Myometrial cell (primary cell): ENCODE measurements around the gene USHBP1. TPM values are rescaled to one million over a fixed set of nuclear protein-coding genes. Genes with fewer than 3 reads are reported as not detected.

Experiments used
- total RNA-seq: library from RNA; depleted of rRNA; stranded (reverse); fragments of >200 nt; gene quantifications from 2 replicates; pipeline ENCODE4 v1.2.3, GENCODE V29; 2015

The USHBP1 gene, protein sequence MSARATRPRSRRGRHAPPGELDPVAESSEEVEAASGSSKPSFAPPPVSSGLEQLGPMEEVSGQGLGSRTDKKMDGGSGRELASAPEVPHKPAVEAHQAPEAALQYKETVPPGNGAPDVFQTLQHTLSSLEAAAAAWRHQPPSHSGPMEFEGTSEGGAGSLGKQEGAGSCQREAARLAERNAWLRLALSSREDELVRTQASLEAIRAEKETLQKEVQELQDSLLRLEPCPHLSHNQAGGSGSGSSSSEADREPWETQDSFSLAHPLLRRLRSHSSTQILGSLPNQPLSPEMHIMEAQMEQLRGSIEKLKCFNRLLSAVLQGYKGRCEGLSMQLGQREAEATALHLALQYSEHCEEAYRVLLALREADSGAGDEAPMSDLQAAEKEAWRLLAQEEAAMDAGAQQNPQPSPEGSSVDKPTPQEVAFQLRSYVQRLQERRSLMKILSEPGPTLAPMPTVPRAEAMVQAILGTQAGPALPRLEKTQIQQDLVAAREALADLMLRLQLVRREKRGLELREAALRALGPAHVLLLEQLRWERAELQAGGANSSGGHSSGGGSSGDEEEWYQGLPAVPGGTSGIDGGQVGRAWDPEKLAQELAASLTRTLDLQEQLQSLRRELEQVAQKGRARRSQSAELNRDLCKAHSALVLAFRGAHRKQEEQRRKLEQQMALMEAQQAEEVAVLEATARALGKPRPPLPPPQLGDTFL
- total RNA-seq = not detected in 2 replicates

DNA sequence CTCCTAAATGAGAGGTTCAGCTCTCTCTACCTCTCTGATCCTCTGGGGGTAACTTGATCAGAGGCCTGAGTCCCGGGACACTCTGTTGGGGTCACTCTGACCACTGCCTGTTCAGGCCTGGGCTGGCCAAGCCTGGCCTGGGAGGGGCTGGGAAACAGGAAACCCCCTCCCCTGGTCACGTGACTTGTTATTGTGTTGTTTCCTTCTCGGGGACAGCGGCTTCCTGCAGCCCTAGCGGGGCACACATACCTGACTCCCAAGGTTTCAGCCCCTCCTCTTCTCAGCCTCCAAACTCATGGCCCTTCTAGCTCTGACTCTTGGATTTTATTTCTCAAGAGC lies at the start of gene USHBP1:
Gene USHBP1 (minus strand): TSS at position 105 of the 339 bp plus-strand sequence. CDS start 446 bp downstream, outside the sequence.

DNA sequence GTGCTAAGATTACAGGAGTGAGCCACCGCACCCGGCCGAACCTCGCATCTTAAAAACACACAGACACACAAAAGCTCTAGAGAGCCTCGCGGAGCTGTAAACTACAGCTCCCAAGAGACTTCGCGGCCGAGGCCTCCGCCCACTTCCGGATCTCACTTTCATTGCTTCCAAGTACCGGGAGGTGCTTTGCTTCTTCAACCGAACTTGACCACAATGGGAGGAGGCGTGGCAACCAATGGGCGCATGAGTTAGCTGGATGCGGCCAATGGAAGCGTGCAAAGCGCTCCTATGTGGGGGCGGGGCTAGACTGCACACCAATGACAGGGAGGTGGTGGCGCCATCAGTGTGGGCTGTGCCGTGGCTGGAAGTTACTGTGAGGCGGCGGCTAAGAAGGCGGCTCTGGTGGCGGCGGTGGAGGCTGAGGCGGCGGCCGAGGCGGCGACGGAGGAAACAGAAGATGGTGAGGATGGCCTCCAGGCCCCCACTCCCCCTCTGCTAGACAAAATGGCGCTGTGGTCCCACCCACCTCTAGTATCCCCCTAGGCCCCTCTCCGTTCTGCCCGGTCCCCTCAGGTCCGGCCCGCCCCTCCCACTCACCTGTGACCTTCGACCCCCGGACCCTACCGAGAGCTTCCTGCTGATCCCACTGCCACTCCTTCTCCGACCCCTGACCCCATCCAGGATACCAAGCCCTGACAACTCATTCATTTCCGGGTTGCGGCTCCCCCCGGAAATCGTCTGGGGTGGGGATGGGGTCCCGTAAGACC lies 44.8 kb upstream of the USHBP1 start, which contains the start of gene DDA1:
Gene DDA1 (plus strand): TSS at position 366 of the 767 bp plus-strand sequence. CDS start 92 bp downstream, at position 458.

DNA sequence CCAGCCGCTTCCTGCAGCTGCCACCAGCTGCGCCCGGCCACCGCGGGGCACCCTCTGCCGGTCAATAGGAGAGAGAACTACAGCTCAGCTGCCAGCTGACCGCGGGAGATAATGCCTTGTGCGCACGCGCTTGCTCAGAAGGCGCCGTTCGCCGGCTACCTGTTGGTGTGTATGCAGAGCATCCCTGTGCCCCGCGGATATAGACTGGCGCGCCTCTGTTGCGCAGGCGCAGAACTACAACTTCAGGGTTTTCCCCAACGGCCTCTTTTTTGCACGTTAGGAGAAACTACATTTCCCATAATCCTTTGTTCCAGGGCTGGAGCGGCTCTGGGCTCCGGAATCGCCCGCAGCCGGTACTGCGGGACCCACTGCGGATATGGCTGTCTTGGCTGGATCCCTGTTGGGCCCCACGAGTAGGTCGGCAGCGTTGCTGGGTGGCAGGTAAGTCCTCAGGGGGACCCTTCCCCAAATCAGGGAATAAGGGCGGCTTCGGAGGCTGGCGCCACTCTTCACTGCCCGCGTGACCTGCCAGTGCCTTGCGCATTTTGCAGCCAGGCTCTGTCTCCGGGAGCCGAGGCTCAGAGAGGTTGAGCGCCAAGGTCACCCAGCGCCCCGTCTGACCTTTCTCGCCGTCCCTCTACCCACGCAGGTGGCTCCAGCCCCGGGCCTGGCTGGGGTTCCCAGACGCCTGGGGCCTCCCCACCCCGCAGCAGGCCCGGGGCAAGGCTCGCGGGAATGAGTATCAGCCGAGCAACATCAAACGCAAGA lies 41.2 kb upstream of the USHBP1 start, which contains the start of gene MRPL34:
Gene MRPL34 (plus strand): TSS at position 356 of the 768 bp plus-strand sequence. CDS start 21 bp downstream, at position 377.

DNA sequence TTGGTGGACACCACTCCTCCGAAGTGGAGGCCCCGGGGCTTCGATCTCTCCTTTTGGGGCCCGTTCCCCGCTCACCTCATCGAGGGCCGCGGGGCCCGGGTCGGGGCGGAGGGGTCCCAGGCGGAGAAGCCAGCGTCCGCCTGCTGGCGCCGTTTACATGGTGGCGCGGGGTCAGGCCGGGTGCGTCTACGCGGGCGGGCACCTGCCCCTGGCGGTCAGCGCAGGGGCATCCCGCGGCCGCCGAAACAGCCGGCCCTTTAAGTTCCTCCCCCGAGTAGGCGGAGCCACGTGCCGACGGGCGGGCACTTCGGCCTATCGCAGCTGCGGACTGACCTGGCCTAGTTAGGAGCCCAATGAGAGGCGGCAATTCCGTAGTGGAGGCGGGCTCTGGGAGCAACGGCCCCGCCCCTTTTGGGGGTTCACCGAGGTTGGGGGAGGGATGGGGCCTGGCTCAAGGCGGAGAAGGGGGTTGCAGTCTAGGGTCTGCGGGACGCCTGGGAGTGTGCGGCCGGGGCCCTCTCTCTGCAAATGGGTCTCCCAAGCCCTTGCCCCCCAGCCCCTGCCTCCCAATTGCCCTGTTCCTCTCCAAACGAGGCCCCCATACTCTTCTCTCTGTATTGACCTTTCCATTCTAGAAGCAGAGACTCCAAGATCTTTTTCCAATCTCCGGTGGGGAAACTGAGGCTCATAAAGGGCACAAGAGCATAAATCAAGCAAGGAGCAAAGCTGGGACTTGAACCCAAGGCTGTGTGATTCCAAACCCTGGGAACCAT lies 38.8 kb upstream of the USHBP1 start, which contains the start of gene ABHD8:
Gene ABHD8 (minus strand): TSS at position 259 of the 773 bp plus-strand sequence. CDS start 1,809 bp downstream, outside the sequence.

DNA sequence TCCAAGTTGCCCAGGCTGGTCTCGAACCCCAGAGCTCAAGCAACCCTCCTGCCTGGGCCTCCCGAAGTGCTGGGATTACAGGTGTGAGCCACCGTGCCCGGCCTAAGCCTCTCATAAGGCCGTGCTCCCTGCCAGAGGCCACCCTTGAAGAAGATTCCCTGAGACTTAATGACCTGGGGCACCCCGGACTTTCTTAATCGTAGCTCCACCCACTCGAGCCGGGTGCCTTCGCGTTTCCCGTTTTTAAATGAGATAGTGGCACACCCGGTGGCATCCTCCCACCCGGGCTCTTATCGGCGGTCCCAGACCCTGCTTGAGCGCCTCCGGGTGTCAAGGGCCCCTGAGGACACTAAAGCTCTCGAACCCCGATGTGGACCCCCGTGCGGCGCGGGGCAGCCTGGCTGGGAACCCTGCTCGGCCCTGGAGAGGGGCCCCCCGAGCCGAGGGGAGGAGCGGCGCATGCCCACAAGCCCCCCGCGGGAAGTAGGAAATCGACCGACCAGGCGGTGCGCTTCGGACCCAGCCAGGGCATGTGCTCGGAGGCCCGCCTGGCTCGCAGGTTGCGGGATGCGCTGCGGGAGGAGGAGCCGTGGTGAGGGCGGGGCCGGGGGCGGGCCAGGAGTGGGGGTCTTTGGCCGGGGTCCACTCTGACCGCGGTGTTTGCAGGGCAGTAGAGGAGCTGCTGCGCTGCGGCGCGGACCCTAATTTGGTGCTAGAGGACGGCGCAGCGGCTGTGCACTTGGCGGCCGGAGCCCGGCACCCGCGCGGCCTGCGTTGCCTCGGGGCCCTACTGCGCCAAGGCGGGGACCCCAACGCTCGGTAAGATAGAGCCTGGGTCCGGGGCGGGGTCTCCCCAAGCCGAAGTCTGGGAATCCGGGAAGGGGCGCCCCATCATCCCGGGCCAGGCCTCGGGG lies 17.1 kb upstream of the USHBP1 start, which contains the start of gene ANKLE1:
Gene ANKLE1 (plus strand): TSS at position 511 of the 914 bp plus-strand sequence. CDS start 20 bp downstream, at position 531.

DNA sequence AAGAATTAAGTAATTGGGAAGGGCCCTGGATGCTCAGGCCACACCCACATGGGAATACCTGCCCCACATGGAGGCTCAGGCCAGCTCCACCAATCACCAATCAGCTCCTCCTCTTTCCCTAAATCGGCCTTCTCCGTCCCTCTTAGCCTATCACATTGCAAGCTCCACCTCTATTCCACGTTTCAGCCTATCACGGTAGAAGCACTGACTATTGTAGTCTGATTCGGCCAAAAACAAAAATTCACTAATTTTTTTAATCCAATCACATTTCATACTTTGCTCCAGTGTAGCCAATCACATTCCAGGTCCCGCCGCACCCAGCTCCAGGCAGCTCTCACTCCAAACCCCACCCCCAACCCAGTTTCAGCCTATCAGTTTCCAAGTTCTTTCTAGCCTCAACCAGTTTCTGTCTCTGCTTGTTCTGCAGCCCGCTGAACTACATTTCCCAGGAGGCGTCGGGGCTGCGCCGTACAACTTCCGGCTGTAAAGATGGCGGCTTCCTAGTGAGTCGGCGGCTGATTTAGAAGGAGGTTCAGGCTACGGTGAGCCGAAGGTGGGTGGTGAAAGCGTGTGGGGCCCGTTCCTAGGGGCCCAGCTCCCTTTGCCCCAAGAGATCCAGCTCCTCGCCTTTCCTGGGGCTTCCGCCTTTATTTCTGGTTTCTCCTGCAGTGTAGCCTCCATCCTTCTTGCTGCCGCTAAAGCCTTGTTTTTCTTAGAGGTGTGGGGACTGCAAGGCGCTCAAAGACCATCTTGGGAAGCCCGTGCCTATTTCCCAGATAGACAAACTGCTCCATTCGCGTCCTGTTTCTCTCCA lies 2.6 kb upstream of the USHBP1 start, which contains the start of gene BABAM1:
Gene BABAM1 (plus strand): TSS at position 469 of the 814 bp plus-strand sequence. CDS start 1,364 bp downstream, outside the sequence.

DNA sequence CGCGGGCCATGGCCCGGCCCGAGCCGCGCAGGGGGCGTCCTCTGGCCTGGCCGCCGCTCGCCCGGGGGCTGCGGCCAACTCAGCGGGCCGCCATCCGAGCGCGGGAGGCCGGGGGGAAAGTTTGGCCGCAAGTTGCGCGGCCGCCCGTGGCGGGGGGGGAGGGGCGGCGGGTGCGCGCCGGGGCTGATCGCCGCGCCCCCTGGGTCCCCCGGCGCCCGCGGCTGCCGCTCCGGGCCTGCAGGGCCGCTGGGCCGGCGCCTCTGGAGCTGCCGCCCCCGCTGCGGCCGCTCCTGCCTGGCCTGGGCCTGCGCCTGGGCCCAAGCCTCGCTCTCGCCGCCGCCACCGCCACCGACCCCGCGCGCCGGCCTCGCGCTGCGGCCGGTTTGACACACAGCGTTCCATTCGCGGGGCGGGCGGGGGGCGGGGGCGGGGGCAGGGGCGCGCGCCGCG lies 19.0 kb downstream of the USHBP1 start, which contains the start of gene NR2F6:
Gene NR2F6 (minus strand): TSS at position 385 of the 450 bp plus-strand sequence. CDS start 699 bp downstream, outside the sequence.

DNA sequence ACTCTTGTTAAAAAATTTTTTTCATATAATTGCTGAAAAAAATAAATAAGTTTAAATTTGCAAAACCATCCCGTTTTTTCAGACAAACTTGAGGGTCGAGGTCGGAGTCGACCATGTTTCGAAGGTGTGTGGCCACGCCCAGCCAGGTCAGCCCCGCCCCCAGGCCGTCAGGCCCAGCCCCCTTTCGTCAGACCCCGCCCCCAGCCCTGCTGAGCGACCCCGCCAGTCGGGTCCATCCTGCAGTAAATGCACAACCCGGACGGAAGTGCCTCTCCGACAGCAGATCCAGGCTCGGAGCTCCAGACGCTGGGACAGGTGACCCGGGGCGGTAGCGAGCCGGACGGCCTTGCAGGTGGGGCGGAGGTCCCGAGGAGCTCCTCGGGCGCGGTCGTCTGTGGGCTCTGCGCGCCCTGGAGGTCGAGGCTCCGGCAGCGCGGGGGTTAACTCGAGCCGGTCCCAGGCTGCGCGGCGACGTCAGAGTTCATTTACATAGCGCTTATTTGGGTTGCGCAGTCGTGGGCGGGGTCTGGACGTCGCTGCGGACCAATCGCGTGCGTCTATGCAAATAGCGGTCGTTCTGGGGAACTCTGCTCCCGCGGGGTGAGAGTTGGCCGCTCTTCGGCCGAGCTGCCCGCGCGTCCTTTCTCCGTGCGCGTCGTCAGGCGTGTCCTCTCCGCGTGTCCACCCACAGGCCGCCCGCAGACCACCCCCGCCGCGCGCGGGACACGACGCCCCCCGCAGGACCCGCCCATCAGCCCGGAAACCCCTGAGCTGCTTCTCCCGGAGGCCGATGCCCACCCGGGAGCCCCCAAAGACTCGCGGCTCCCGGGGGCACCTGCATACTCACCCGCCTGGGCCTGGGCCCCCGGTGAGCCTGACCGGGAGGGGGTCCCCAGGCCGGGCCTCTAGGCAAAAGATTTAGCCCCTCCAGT lies 38.3 kb downstream of the USHBP1 start, which contains the start of gene OCEL1:
Gene OCEL1 (plus strand): TSS at position 225 of the 932 bp plus-strand sequence. CDS start 22 bp downstream, at position 247.

DNA sequence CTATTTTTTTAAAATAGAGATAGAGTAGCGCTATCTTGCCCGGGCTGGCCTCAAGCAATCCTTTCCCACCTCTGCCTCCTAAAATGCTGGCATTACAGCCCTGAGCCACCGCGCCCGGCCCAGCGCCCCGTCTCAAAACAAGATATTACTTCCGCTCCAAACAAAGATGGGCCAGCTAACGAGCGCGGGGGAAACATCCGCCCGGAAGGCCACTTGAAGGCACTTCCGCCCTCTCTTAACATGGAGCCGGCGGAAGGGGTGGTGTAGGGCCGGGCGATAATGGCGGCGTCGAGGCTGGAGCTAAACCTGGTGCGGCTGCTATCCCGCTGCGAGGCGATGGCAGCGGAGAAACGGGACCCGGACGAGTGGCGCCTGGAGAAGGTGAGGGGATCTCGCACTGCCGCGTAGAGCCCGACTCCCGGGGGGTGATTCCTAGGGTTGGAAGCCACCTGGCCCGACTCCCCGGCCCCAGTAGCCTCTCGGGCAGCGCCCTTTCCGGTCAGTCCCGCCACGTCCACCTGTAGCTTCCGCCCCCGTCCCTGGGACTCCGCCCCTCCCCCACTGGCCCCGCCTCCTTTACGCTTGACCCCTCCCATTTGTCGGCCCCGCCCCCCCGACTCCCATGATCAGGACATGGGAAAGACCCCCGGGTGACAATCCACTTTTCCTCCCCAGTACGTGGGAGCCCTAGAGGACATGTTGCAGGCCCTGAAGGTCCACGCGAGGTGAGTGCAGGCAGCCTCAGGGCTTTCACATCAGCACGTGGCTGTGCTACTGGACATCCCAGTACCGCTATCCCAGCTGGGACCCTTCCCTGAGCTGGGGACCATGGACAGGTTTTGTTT lies 49.2 kb downstream of the USHBP1 start, which contains the start of gene USE1:
Gene USE1 (plus strand): TSS at position 231 of the 845 bp plus-strand sequence. CDS start 49 bp downstream, at position 280.

Other genes starting within 250 kb of the USHBP1 start
- gene CPAMD8, start 237.9 kb downstream of the USHBP1 start, total RNA-seq = 0.71 and 2.6 TPM in 2 replicates
- gene HAUS8, start 189.3 kb downstream of the USHBP1 start, total RNA-seq = 7.5 and 10.8 TPM in 2 replicates
- 48.7 and 66.0 TPM in 2 replicates for gene MYO9B, start 189.0 kb downstream of the USHBP1 start, total RNA-seq
- gene USE1, start 49.4 kb downstream of the USHBP1 start, total RNA-seq = 13.6 and 25.4 TPM in 2 replicates
- 6.6 and 9.0 TPM in 2 replicates for gene OCEL1, start 38.5 kb downstream of the USHBP1 start, total RNA-seq
- gene NR2F6, start 18.8 kb downstream of the USHBP1 start, total RNA-seq = 73.4 and 98.0 TPM in 2 replicates
- gene BABAM1, start 2.7 kb upstream of the USHBP1 start, total RNA-seq = 131 and 138 TPM in 2 replicates
- gene ANKLE1, start 17.2 kb upstream of the USHBP1 start, total RNA-seq = under 0.01 and 0.29 TPM in 2 replicates
- gene ABHD8, start 38.7 kb upstream of the USHBP1 start, total RNA-seq = 20.2 TPM in 2 replicates
- gene MRPL34, start 41.1 kb upstream of the USHBP1 start, total RNA-seq = 101 and 111 TPM in 2 replicates
- gene DDA1, start 44.8 kb upstream of the USHBP1 start, total RNA-seq = 49.0 and 67.9 TPM in 2 replicates
- gene ANO8, start 70.1 kb upstream of the USHBP1 start, total RNA-seq = 2.3 and 3.7 TPM in 2 replicates
- 12.9 and 26.5 TPM in 2 replicates for gene GTPBP3, start 72.8 kb upstream of the USHBP1 start, total RNA-seq
- not detected in 2 replicates for gene PLVAP, start 112.6 kb upstream of the USHBP1 start, total RNA-seq
- not detected in 2 replicates for gene CCDC194, start 129.5 kb upstream of the USHBP1 start, total RNA-seq
- 0.86 and 5.7 TPM in 2 replicates for gene BST2, start 140.9 kb upstream of the USHBP1 start, total RNA-seq
- 143 and 159 TPM in 2 replicates for gene MVB12A, start 155.3 kb upstream of the USHBP1 start, total RNA-seq
- not detected in 2 replicates for gene TMEM221, start 183.9 kb upstream of the USHBP1 start, total RNA-seq
- not detected in 2 replicates for gene NXNL1, start 196.2 kb upstream of the USHBP1 start, total RNA-seq
- 10.1 and 12.2 TPM in 2 replicates for gene SLC27A1, start 205.8 kb upstream of the USHBP1 start, total RNA-seq
- 79.6 and 89.1 TPM in 2 replicates for gene PGLS, start 246.9 kb upstream of the USHBP1 start, total RNA-seq